Prostate gland (tissue), 2 donors: ENCODE results near the gene BTBD9. TPM values are rescaled to one million over a fixed set of nuclear protein-coding genes. Genes with fewer than 3 reads are reported as not detected.

Experiments used
- DNase-seq: peaks from one replicate; pipeline ENCODE4 v3.0.0-alpha.2; 2019; ENCODE audit warnings: low spot score
- H3K27ac ChIP-seq, 2 donors: fragments of 200-600 bp; sonication (generic); 2 replicates each; pipeline ENCODE4 v1.5.1; 2017 to 2019
- H3K27me3 ChIP-seq: fragments of 200-600 bp; sonication (generic); replicated peaks from 2 replicates; pipeline ENCODE4 v1.5.1; 2019; ENCODE audit not compliant: insufficient read depth
- H3K36me3 ChIP-seq, 2 donors: fragments of 200-600 bp; sonication (generic); 1 replicate in 1 of 2; 2 replicates in 1 of 2; pipeline versions ENCODE4 v1.5.1 to v1.8.1; 2017 to 2019
- H3K4me1 ChIP-seq: fragments of 200-600 bp; sonication (generic); replicated peaks from 2 replicates; pipeline ENCODE4 v1.5.1; 2019
- H3K4me3 ChIP-seq, 2 donors: fragments of 200-600 bp; sonication (generic); 2 replicates each; pipeline ENCODE4 v1.5.1; 2017 to 2019
- H3K9me3 ChIP-seq: fragments of 200-600 bp; sonication (generic); 2 replicates; pipeline ENCODE4 v1.5.1; 2017
- POLR2A ChIP-seq: fragments of 450-650 bp; IDR thresholded peaks from one replicate; pipeline ENCODE4 v1.6.1; 2016; ENCODE audit warnings: antibody characterized with exemption, mild to moderate bottlenecking
- POLR2AphosphoS5 ChIP-seq: sonication (generic); formaldehyde crosslinking; IDR thresholded peaks from one replicate; pipeline ENCODE4 v1.6.1; 2017; ENCODE audit warnings: antibody characterized with exemption
- WGBS: methylation state at CpG from one replicate; pipeline ENCODE4 v1.1.5; 2018; 5-methylcytosine and 5-hydroxymethylcytosine counted together
- intact Hi-C: fragments of 100-400 bp; cut with DNase I; formaldehyde crosslinking; loops from one replicate; pipeline ENCODE4 v1.14.2; 2022
- total RNA-seq, 2 donors: library from RNA; depleted of rRNA; stranded (reverse); fragments of >200 nt; gene quantifications; one replicate each; pipeline ENCODE4 v1.1.0, GENCODE V29; 2016
- TF ChIP-seq, protein P1 (sequence below), 4 experiments: fragments of 200-600 bp in 2 of 4; fragments of 450-650 bp in 2 of 4; sonication (generic) in 2 of 4; IDR thresholded peaks; 1 replicate in 3 of 4; 2 replicates in 1 of 4; pipeline ENCODE4 v1.5.1; 2016 to 2019; ENCODE audit warnings: antibody characterized with exemption in 4 of 4, mild to moderate bottlenecking in 2 of 4, moderate library complexity in 2 of 4

BTBD9 gene
- total RNA-seq, 2 donors from 2014 or later = 11.2 to 17.4 TPM

DNA sequence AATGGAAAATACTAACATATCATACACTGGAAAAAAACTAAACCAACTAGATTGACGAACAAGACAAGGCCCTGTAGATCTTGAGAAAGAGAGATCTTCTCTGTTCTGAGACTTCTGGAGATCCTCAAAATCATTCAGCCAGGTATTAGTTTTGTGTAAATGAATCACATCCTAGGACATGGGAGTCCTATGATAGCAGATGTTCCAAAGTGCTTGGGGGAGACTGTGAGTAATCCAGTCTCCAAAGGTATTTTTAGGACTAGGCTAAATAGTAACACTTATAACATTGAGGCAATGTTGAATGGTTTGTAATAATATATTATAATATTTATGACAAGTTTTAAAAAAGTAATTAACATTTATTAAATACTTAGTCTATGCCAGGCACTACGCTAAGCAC is 275.0 kb downstream of the BTBD9 start:
- 99% methylated on average over 2 of the region's 2 CpGs for WGBS
- Histone ChIP-seq H3K36me3 (no peaks in the 10 kb centered on the region), H3K27me3 (no peaks in the 10 kb centered on the region), H3K4me1 (no peaks in the 10 kb centered on the region), H3K27ac (no peak overlapping the region), H3K4me3 (no peak overlapping the region), H3K9me3 (no peaks in the 10 kb centered on the region)
- TF ChIP-seq, protein P1, sequence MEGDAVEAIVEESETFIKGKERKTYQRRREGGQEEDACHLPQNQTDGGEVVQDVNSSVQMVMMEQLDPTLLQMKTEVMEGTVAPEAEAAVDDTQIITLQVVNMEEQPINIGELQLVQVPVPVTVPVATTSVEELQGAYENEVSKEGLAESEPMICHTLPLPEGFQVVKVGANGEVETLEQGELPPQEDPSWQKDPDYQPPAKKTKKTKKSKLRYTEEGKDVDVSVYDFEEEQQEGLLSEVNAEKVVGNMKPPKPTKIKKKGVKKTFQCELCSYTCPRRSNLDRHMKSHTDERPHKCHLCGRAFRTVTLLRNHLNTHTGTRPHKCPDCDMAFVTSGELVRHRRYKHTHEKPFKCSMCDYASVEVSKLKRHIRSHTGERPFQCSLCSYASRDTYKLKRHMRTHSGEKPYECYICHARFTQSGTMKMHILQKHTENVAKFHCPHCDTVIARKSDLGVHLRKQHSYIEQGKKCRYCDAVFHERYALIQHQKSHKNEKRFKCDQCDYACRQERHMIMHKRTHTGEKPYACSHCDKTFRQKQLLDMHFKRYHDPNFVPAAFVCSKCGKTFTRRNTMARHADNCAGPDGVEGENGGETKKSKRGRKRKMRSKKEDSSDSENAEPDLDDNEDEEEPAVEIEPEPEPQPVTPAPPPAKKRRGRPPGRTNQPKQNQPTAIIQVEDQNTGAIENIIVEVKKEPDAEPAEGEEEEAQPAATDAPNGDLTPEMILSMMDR (IDR thresholded peaks at IDR 0.05) = no peak
- TF ChIP-seq POLR2AphosphoS5 (no peak), POLR2A (no peak)
- DNase-seq = no peak
- intact Hi-C loops = no loop called here

DNA sequence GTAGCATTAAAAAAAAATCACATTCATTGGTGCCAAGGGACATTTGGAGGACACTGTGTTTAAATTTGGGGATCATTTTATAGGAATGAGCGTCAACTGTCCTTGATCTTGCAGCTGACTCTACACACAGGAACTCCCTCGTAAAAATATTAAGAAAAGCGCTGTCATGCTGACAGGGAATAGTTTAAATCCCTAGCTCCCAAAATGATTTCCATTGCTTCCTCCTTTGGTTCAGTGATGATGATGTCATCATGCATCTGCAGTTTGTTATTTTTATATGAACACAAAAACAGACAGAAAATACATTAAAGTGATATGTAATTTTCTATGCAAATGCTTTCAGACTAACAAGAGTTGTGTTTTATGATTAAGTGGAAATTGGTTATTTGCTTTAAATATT is 275.6 kb downstream of the BTBD9 start:
- Histone ChIP-seq H3K27ac (no peak overlapping the region), H3K4me3 (no peak overlapping the region), H3K4me1 (no peaks in the 10 kb centered on the region), H3K27me3 (no peaks in the 10 kb centered on the region), H3K9me3 (no peaks in the 10 kb centered on the region), H3K36me3 (no peaks in the 10 kb centered on the region)
- intact Hi-C loops = no loop called here
- DNase-seq = no peak
- 79% methylated on average over 3 of the region's 3 CpGs for WGBS
- TF ChIP-seq POLR2A = no peak
- TF ChIP-seq POLR2AphosphoS5 = no peak

DNA sequence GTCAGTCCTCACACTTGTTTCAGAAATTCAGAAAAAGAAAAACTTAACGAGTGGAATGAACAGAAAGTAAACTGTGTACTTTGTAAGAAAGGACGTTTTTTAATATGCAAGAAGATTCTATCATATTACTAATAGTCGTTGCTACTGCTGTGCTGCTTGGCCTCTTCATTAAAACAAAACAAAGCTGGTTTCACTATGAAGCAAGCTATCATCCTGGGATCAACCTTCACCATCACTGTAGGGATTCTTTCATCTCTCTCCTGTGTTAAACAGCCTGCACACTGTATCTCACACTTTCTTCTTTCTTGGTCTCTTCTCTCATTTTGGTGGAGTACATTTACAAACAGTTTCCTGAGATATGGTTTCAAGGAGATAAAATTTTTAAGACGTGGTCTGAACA is 284.2 kb downstream of the BTBD9 start:
- 52% methylated on average over 4 of the region's 4 CpGs for WGBS
- Histone ChIP-seq H3K36me3 (no peaks in the 10 kb centered on the region), H3K27ac (no peak overlapping the region), H3K9me3 (no peaks in the 10 kb centered on the region), H3K4me3 (no peak overlapping the region), H3K27me3 (no peaks in the 10 kb centered on the region), H3K4me1 (no peaks in the 10 kb centered on the region)
- no peak for DNase-seq
- intact Hi-C loops = no loop called here
- TF ChIP-seq POLR2A = no peak
- TF ChIP-seq, protein P1 (IDR thresholded peaks at IDR 0.05) = no peak
- TF ChIP-seq POLR2AphosphoS5 = no peak

DNA sequence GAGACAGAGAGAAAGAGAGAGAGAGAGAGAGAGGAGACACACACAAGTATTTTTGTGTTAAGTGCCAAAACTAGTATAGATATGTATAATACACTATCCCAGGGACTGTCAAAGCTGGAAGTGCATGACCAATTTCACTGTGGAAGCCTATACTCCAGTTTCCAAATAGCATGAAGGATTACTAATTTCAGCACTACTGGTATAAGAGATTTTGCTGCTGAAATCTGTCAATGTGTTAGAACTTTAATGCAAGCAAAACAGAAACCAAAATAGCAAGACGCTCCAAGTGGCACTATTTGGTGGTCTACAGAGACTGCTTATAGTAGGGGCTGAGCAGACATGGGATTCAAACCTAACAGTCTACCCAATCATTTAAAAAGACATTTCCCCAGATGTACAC is 284.8 kb downstream of the BTBD9 start:
- no peak overlapping the region for H3K4me3 ChIP-seq
- TF ChIP-seq POLR2AphosphoS5 (no peak), POLR2A (no peak)
- TF ChIP-seq, protein P1 (IDR thresholded peaks at IDR 0.05) = no peak
- H3K9me3 ChIP-seq = no peaks in the 10 kb centered on the region
- H3K36me3 ChIP-seq = no peaks in the 10 kb centered on the region
- DNase-seq = no peak
- H3K27ac ChIP-seq = no peak overlapping the region
- H3K27me3 ChIP-seq = no peaks in the 10 kb centered on the region
- intact Hi-C loops = no loop called here
- 90% methylated on average over 1 of the region's 1 CpG for whole genome bisulfite sequencing
- H3K4me1 ChIP-seq = no peaks in the 10 kb centered on the region

DNA sequence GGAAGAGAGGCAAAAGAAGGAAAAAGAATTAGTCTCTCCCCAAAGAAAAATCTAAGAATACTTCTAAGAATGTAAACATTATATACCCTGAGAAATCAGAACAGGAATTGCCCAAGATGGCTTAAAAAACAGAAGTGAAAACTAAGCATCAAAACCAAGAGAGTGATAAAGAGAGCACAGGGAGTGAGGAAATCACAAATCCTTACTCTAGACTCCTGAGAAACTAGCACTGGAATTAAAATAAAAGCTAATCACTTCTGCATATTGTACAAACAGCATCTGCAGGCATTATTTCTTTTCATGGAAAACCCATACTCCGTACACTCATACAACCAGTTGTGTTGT is 285.7 kb downstream of the BTBD9 start:
- H3K9me3 ChIP-seq = no peaks in the 10 kb centered on the region
- TF ChIP-seq, protein P1 (IDR thresholded peaks at IDR 0.05) = no peak
- no peak for TF ChIP-seq POLR2A
- TF ChIP-seq POLR2AphosphoS5 = no peak
- H3K36me3 ChIP-seq = no peaks in the 10 kb centered on the region
- intact Hi-C loops = no loop called here
- no peak overlapping the region for H3K4me3 ChIP-seq
- no peaks in the 10 kb centered on the region for H3K27me3 ChIP-seq
- H3K4me1 ChIP-seq = no peaks in the 10 kb centered on the region
- 100% methylated on average over 1 of the region's 1 CpG for WGBS
- H3K27ac ChIP-seq = no peak overlapping the region
- DNase-seq = no peak
